DND-41 (cell line): Measurements from ENCODE around the gene RYR2.

Source experiments
- ATAC-seq: fragments of 200-7000 bp; cut with Tn5 transposase; 3 replicates; pipeline ENCODE4 v1.9.1; 2021; ENCODE audit warnings: low read depth; ENCODE audit not compliant: insufficient read depth
- DNase-seq: peaks from one replicate; pipeline ENCODE4 v3.0.0-alpha.2; 2020
- H2AFZ ChIP-seq: 2 replicates; pipeline ENCODE4 v1.6.0; 2012; ENCODE audit warnings: low read depth, low read length
- H3K27ac ChIP-seq: 2 replicates; pipeline ENCODE4 v1.5.1; 2012; ENCODE audit warnings: low read length, inconsistent platforms
- H3K27me3 ChIP-seq: fragments of 200-600 bp; sonication (generic); 2 replicates; pipeline ENCODE4 v1.6.0; 2012; ENCODE audit warnings: low read length, mild to moderate bottlenecking, inconsistent platforms; ENCODE audit not compliant: insufficient read depth, poor library complexity
- H3K36me3 ChIP-seq: 2 replicates; pipeline ENCODE4 v1.5.1; 2012; ENCODE audit warnings: low read length, inconsistent platforms; ENCODE audit not compliant: insufficient read depth
- H3K4me1 ChIP-seq: 2 replicates; pipeline ENCODE4 v1.5.1; 2012; ENCODE audit warnings: mild to moderate bottlenecking, low read length; ENCODE audit not compliant: insufficient read depth
- H3K4me2 ChIP-seq: 2 replicates; pipeline ENCODE4 v1.6.0; 2012; ENCODE audit warnings: mild to moderate bottlenecking, moderate library complexity, low read length, inconsistent platforms; ENCODE audit not compliant: insufficient read depth
- H3K4me3 ChIP-seq, 2 experiments: fragments of 200-600 bp in 1 of 2; shearing (Covaris generic) in 1 of 2; 2 replicates each; pipeline ENCODE4 v1.5.1; 2012 to 2016; ENCODE audit warnings: inconsistent platforms in 2 of 2, low read length in 2 of 2, mild to moderate bottlenecking in 2 of 2, low read depth in 1 of 2, moderate library complexity in 1 of 2
- H3K79me2 ChIP-seq: 2 replicates; pipeline ENCODE4 v1.6.0; 2012; ENCODE audit warnings: low read length, inconsistent platforms; ENCODE audit not compliant: insufficient read depth
- H3K9ac ChIP-seq: 2 replicates; pipeline ENCODE4 v1.6.0; 2012; ENCODE audit warnings: low read depth, mild to moderate bottlenecking, inconsistent platforms, low read length, moderate library complexity
- H3K9me3 ChIP-seq: 2 replicates; pipeline ENCODE4 v1.5.1; 2012; ENCODE audit warnings: low read length, moderate library complexity, mild to moderate bottlenecking, inconsistent platforms; ENCODE audit not compliant: insufficient read depth, severe bottlenecking
- H4K20me1 ChIP-seq: 2 replicates; pipeline ENCODE4 v1.6.0; 2012; ENCODE audit warnings: low read length; ENCODE audit not compliant: insufficient read depth
- CTCF ChIP-seq: IDR thresholded peaks from 2 replicates; pipeline ENCODE4 v1.5.1; 2012; ENCODE audit warnings: borderline replicate concordance, low read length, moderate library complexity, mild to moderate bottlenecking; ENCODE audit not compliant: poor library complexity, severe bottlenecking; ENCODE audit errors: extremely low read depth
- EZH2 ChIP-seq: IDR thresholded peaks from 3 replicates; pipeline ENCODE4 v1.6.1; 2012; ENCODE audit warnings: borderline replicate concordance, low read depth, mild to moderate bottlenecking, moderate library complexity, low read length, inconsistent platforms; ENCODE audit not compliant: severe bottlenecking

RYR2 gene

DNA sequence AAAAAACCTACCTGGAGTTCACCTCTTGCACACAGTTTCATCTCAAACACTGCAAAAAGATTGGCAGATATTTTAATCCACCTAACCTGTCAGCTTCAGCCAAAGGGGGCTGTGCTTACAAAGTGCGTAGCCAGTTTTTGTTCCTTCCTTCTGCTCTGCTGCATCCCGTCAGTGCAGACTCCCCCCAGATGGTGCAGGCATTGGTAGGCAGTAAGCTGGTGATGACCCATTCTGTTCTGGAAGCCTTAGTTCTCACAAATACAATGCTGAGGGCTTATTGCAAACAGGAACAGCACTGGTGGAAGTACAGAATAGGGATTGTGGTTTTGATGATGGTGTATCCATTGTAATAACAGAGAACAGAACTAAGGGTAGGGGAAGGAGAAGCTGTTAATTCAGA lies 239.5 kb downstream of the RYR2 start:
- H3K27me3 ChIP-seq: no peaks in the 10 kb centered on the region
- H3K9me3 ChIP-seq: no peaks in the 10 kb centered on the region
- ATAC-seq (no peak), DNase-seq (no peak)
- no peaks in the 10 kb centered on the region for H4K20me1 ChIP-seq
- no peak overlapping the region for H3K27ac ChIP-seq
- no peak overlapping the region for H2AFZ ChIP-seq
- H3K79me2 ChIP-seq: no peaks in the 10 kb centered on the region
- H3K36me3 ChIP-seq: no peaks in the 10 kb centered on the region
- TF ChIP-seq CTCF: no peak
- TF ChIP-seq EZH2: no peak
- H3K4me1 ChIP-seq: no peaks in the 10 kb centered on the region
- H3K4me3 ChIP-seq: no peak overlapping the region
- H3K9ac ChIP-seq: no peak overlapping the region
- no peak overlapping the region for H3K4me2 ChIP-seq

GRCh38 chr1:237282208-237282783 lies 240.3 kb downstream of the RYR2 start:
- H3K9me3 ChIP-seq: no peaks in the 10 kb centered on the region
- no peak overlapping the region for H3K4me3 ChIP-seq
- no peaks in the 10 kb centered on the region for H3K4me1 ChIP-seq
- no peak overlapping the region for H3K27ac ChIP-seq
- DNase-seq: no peak
- H3K4me2 ChIP-seq: no peak overlapping the region
- no peak for TF ChIP-seq EZH2
- no peak for TF ChIP-seq CTCF
- no peak overlapping the region for H3K9ac ChIP-seq
- no peak overlapping the region for H2AFZ ChIP-seq
- ATAC-seq: no peak
- no peaks in the 10 kb centered on the region for H3K27me3 ChIP-seq
- H4K20me1 ChIP-seq: no peaks in the 10 kb centered on the region
- no peaks in the 10 kb centered on the region for H3K36me3 ChIP-seq
- no peaks in the 10 kb centered on the region for H3K79me2 ChIP-seq

DNA sequence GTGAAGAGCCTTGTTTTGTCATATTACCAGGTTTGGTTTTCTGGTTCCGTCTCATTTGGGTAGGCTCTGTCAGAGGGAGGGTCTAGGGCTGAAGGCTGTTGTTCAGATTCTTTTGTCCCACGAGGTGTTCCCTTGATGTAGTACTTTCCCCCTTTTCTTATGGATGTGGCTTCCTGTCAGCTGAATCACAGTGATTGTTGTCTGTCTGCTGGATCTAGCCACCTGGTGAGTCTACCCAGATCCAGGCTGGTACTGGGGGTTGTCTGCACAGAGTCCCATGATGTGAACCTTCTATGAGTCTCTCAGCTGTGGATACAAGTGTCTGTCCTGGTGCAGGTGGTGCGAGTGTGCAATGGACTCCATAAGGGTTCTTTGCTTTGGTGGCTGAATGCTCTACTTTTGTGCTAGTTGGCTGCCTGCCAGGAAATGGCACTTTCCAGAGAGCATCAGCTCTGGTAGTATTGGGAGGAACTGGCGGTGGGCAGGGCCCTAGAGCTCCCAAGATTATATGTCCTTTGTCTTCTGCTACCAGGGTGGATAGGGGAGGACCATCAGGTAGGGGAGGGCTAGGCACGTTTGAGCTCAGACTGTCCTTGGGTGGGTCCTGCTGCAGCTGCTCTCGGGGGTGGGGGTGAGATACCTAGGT lies 246.0 kb downstream of the RYR2 start:
- H3K9me3 ChIP-seq: no peaks in the 10 kb centered on the region
- no peaks in the 10 kb centered on the region for H3K27me3 ChIP-seq
- no peaks in the 10 kb centered on the region for H3K36me3 ChIP-seq
- no peak overlapping the region for H3K9ac ChIP-seq
- no peaks in the 10 kb centered on the region for H3K4me1 ChIP-seq
- H2AFZ ChIP-seq: no peak overlapping the region
- DNase-seq (no peak), ATAC-seq (no peak)
- no peak for TF ChIP-seq EZH2
- no peak for TF ChIP-seq CTCF
- H4K20me1 ChIP-seq: no peaks in the 10 kb centered on the region
- no peak overlapping the region for H3K27ac ChIP-seq
- H3K79me2 ChIP-seq: no peaks in the 10 kb centered on the region
- H3K4me3 ChIP-seq: no peak overlapping the region
- H3K4me2 ChIP-seq: no peak overlapping the region

DNA sequence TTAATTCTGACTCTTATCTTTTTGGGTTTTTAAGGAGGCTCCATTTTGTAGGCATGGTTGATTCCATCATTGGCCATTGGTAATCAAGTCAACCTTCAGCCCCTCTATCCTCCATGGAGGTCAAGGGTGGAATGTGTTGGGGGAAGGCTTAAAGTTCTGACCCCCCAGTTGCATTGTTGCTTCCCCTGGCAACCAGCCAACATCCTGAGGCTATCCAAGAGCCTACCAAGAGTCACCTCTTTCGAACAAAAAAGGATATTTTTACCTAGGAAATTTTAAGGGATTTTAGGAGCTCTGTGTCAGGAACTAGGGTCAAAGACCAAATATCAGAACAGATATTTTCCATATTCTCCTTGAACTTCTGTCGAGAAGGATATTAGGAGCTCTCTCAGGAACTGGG lies 251.8 kb downstream of the RYR2 start:
- Histone ChIP-seq H3K36me3 (no peaks in the 10 kb centered on the region), H4K20me1 (no peaks in the 10 kb centered on the region), H3K27ac (no peak overlapping the region), H3K27me3 (no peaks in the 10 kb centered on the region), H3K4me2 (no peak overlapping the region), H3K9ac (no peak overlapping the region), H3K79me2 (no peaks in the 10 kb centered on the region), H3K9me3 (no peaks in the 10 kb centered on the region), H3K4me3 (no peak overlapping the region), H2AFZ (no peak overlapping the region), H3K4me1 (no peaks in the 10 kb centered on the region)
- DNase-seq: no peak
- TF ChIP-seq EZH2: no peak
- no peak for TF ChIP-seq CTCF
- no peak for ATAC-seq
